HCT116 (cell line): ENCODE data around the gene WDR45. TPM values are rescaled to one million over a fixed set of nuclear protein-coding genes. Genes with fewer than 3 reads are reported as not detected.

Source experiments
- ATAC-seq: fragments of 200-7000 bp; cut with Tn5 transposase; 2 replicates; pipeline ENCODE4 v1.9.1; 2020; ENCODE audit warnings: mild to moderate bottlenecking, moderate library complexity
- BruUV-seq: library from RNA; stranded (reverse); fragments of 400-500 nt; replicated peaks from 2 replicates; lab custom pipeline; 2021; lab: Mats Ljungman, UMichigan
- CTCF ChIA-PET: fragments of 300-600 bp; sonication (Branson Sonifier 250); formaldehyde crosslinking; loops from one replicate; lab custom pipeline; 2021; ENCODE audit warnings: antibody characterized with exemption; lab: Charles Lee
- POLR2A ChIA-PET: fragments of 300-600, 350-600 bp; sonication (Branson Sonifier 250); formaldehyde crosslinking; loops from one replicate; lab custom pipeline; 2021; ENCODE audit warnings: antibody characterized with exemption; lab: Charles Lee
- RAD21 ChIA-PET, 2 experiments: fragments of 300-600 bp; sonication (Branson Sonifier 250); formaldehyde crosslinking; loops; one replicate each; lab custom pipeline; 2023; ENCODE audit warnings: low total read pairs in 2 of 2; ENCODE audit not compliant: uncharacterized antibody in 2 of 2, unreplicated experiment in 2 of 2, low non-redundant PET in 1 of 2; lab: Charles Lee
- DNase-seq: peaks from one replicate; pipeline ENCODE4 v3.0.0-alpha.2; 2010; ENCODE audit warnings: low read depth, low spot score
- H2AFZ ChIP-seq: fragments of 200-600 bp; shearing (Covaris generic), sonication (generic); 2 replicates; pipeline ENCODE4 v1.6.1; 2017; ENCODE audit warnings: low read depth, mixed run types, mixed read lengths, antibody characterized with exemption, low read length; ENCODE audit not compliant: poor library complexity, severe bottlenecking
- H3K27ac ChIP-seq: 2 replicates; pipeline ENCODE4 v1.5.1; 2012; ENCODE audit warnings: low read depth, low read length
- H3K27me3 ChIP-seq: fragments of 200-600 bp; sonication (generic); 2 replicates; pipeline ENCODE4 v1.6.1; 2016; ENCODE audit warnings: mixed run types, low read length, mixed read lengths; ENCODE audit not compliant: insufficient read depth
- H3K36me3 ChIP-seq, 2 experiments: fragments of 200-500 bp in 1 of 2; fragments of 200-600 bp in 1 of 2; sonication (Bioruptor generic) in 1 of 2; sonication (generic) in 1 of 2; 2 replicates each; pipeline versions ENCODE4 v1.5.1 to v1.6.1; 2014 to 2016; ENCODE audit warnings: low read length in 2 of 2, inconsistent platforms in 1 of 2, mixed read lengths in 1 of 2, mixed run types in 1 of 2; ENCODE audit not compliant: insufficient read depth in 2 of 2, control insufficient read depth in 1 of 2
- H3K4me1 ChIP-seq, 2 experiments: fragments of 200-600 bp in 1 of 2; sonication (generic) in 1 of 2; 2 replicates each; pipeline versions ENCODE4 v1.5.1 to v1.6.1; 2012 to 2017; ENCODE audit warnings: low read length in 2 of 2, inconsistent platforms in 1 of 2, mild to moderate bottlenecking in 1 of 2, mixed read lengths in 1 of 2, mixed run types in 1 of 2, moderate library complexity in 1 of 2; ENCODE audit not compliant: insufficient read depth in 2 of 2, control insufficient read depth in 1 of 2
- H3K4me2 ChIP-seq: fragments of 200-600 bp; sonication (generic); 2 replicates; pipeline ENCODE4 v1.6.1; 2017; ENCODE audit warnings: mixed run types, low read length, mixed read lengths
- H3K4me3 ChIP-seq, 2 experiments: fragments of 200-600 bp in 1 of 2; sonication (generic) in 1 of 2; replicated peaks in 1 of 2; 2 replicates each; pipeline ENCODE4 v1.5.1; 2011 to 2016; ENCODE audit warnings: low read length in 2 of 2, control low read depth in 1 of 2, low read depth in 1 of 2, mild to moderate bottlenecking in 1 of 2, mixed read lengths in 1 of 2, mixed run types in 1 of 2
- H3K79me2 ChIP-seq: fragments of 200-600 bp; sonication (generic); 2 replicates; pipeline ENCODE4 v1.6.1; 2017; ENCODE audit warnings: mild to moderate bottlenecking, mixed run types, low read length, moderate library complexity, mixed read lengths; ENCODE audit not compliant: insufficient read depth
- H3K9ac ChIP-seq: fragments of 200-600 bp; sonication (generic); 2 replicates; pipeline ENCODE4 v1.6.1; 2016; ENCODE audit warnings: low read length, mixed read lengths
- H3K9me2 ChIP-seq: fragments of 200-600 bp; sonication (generic), shearing (Covaris generic); 2 replicates; pipeline ENCODE4 v1.6.1; 2017; ENCODE audit warnings: mixed run types, mild to moderate bottlenecking, moderate library complexity; ENCODE audit not compliant: insufficient read depth
- H3K9me3 ChIP-seq, 2 experiments: fragments of 200-500 bp in 1 of 2; fragments of 200-600 bp in 1 of 2; sonication (Bioruptor generic) in 1 of 2; sonication (generic) in 1 of 2; 2 replicates each; pipeline ENCODE4 v1.6.1; 2014 to 2017; ENCODE audit warnings: low read length in 2 of 2, mixed read lengths in 2 of 2, inconsistent platforms in 1 of 2, low read depth in 1 of 2, mild to moderate bottlenecking in 1 of 2, mixed run types in 1 of 2, moderate library complexity in 1 of 2; ENCODE audit not compliant: control insufficient read depth in 1 of 2, insufficient read depth in 1 of 2
- H4K20me1 ChIP-seq: fragments of 200-600 bp; sonication (generic), shearing (Covaris generic); 2 replicates; pipeline ENCODE4 v1.6.1; 2017; ENCODE audit warnings: mixed run types, mild to moderate bottlenecking, moderate library complexity; ENCODE audit not compliant: insufficient read depth
- CEBPB ChIP-seq: IDR thresholded peaks from 2 replicates; pipeline ENCODE4 v1.6.1; 2012; ENCODE audit warnings: low read depth
- EGR1 ChIP-seq: IDR thresholded peaks from 2 replicates; pipeline ENCODE4 v1.6.1; 2012; ENCODE audit warnings: low read depth
- FOSL1 ChIP-seq: IDR thresholded peaks from 2 replicates; pipeline ENCODE4 v1.6.1; 2012; ENCODE audit warnings: low read depth
- POLR2AphosphoS5 ChIP-seq: IDR thresholded peaks from 2 replicates; pipeline ENCODE4 v1.6.1; 2011; ENCODE audit warnings: mild to moderate bottlenecking, low read depth, low read length, moderate library complexity
- SIN3A ChIP-seq: IDR thresholded peaks from 2 replicates; pipeline ENCODE4 v1.6.1; 2012; ENCODE audit warnings: low read depth
- SP1 ChIP-seq: IDR thresholded peaks from 2 replicates; pipeline ENCODE4 v1.6.1; 2012; ENCODE audit warnings: low read depth
- ZFX ChIP-seq: fragments of 450-650 bp; IDR thresholded peaks from 2 replicates; pipeline ENCODE4 v1.6.1; 2017
- ZNF274 ChIP-seq: fragments of 200-500 bp; sonication (Bioruptor generic); IDR thresholded peaks from 2 replicates; pipeline ENCODE4 v1.6.1; 2014; ENCODE audit warnings: mild to moderate bottlenecking, low read depth, low read length, inconsistent platforms
- intact Hi-C: fragments of 100-400 bp; cut with micrococcal nuclease; formaldehyde crosslinking; loops from 2 replicates; pipeline ENCODE4 v1.10.0; 2022
- total RNA-seq: library from RNA; stranded (reverse); gene quantifications from one replicate; pipeline ENCODE4 v1.2.1, GENCODE V29; 2021; ENCODE audit not compliant: unreplicated experiment
- TF ChIP-seq, protein P1 (sequence below), 3 experiments: fragments of 200-600 bp in 1 of 3; sonication (generic) in 1 of 3; IDR thresholded peaks in 2 of 3; conservative IDR thresholded peaks in 1 of 3; 2 replicates each; pipeline ENCODE4 v1.5.1; 2012 to 2017; ENCODE audit warnings: low read depth in 2 of 3, low read length in 2 of 3, antibody characterized with exemption in 1 of 3, borderline replicate concordance in 1 of 3, control low read depth in 1 of 3, mild to moderate bottlenecking in 1 of 3, mixed read lengths in 1 of 3, mixed run types in 1 of 3, moderate library complexity in 1 of 3; ENCODE audit not compliant: insufficient read depth in 1 of 3
- TF ChIP-seq, protein P2 (sequence below): IDR thresholded peaks from 2 replicates; pipeline ENCODE4 v1.6.1; 2012
- TF ChIP-seq, protein P3 (sequence below): IDR thresholded peaks from 2 replicates; pipeline ENCODE4 v1.6.1; 2011; ENCODE audit warnings: mild to moderate bottlenecking, low read length, moderate library complexity; ENCODE audit not compliant: insufficient replicate concordance; ENCODE audit errors: extremely low read depth

Gene WDR45
- total RNA-seq, 1 experiment from 2014 or later, result 41.7 TPM

DNA sequence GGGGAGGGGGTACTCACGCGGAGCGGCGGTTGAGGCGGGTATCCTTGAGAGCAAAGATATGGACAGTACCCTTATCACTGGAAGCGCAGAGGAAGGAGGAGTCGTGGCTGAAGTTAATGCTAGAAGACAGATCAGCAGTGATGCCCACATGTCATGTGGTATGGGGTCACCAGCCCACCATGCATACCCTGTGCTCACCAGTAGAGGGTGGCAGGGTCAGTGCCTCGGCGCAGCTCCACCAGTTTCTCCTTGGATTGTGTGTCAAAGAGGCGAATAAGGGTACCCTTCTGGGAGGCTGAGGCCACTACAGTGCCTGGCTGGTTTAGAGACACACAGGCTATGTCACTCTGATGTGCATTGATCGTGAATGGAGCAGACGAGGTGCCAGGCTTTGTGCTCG lies 4.3 kb downstream of the WDR45 start:
- Histone ChIP-seq H3K27me3 (no peaks in the 10 kb centered on the region), H3K9me3 (no peaks in the 10 kb centered on the region), H3K79me2 (no peaks in the 10 kb centered on the region), H3K4me1 (peaks cover 0 to 20% of the 10 kb centered on the region in 2 experiments; a peak in 2 of 4 replicates), H4K20me1 (no peaks in the 10 kb centered on the region), H3K4me2 (no peak overlapping the region), H3K9me2 (no peaks in the 10 kb centered on the region), H3K9ac (no peak overlapping the region), H3K36me3 (no peaks in the 10 kb centered on the region), H3K27ac (no peak overlapping the region), H3K4me3 (no peak overlapping the region), H2AFZ (no peak overlapping the region)
- intact Hi-C loops, result no loop called here
- DNase-seq (no peak), ATAC-seq (no peak)
- ChIA-PET POLR2A (no interaction called here), RAD21 (no interaction called here), CTCF (no interaction called here)
- no TSS peak for BruUV-seq
- TF ChIP-seq, protein P1, sequence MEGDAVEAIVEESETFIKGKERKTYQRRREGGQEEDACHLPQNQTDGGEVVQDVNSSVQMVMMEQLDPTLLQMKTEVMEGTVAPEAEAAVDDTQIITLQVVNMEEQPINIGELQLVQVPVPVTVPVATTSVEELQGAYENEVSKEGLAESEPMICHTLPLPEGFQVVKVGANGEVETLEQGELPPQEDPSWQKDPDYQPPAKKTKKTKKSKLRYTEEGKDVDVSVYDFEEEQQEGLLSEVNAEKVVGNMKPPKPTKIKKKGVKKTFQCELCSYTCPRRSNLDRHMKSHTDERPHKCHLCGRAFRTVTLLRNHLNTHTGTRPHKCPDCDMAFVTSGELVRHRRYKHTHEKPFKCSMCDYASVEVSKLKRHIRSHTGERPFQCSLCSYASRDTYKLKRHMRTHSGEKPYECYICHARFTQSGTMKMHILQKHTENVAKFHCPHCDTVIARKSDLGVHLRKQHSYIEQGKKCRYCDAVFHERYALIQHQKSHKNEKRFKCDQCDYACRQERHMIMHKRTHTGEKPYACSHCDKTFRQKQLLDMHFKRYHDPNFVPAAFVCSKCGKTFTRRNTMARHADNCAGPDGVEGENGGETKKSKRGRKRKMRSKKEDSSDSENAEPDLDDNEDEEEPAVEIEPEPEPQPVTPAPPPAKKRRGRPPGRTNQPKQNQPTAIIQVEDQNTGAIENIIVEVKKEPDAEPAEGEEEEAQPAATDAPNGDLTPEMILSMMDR (IDR thresholded peaks at IDR 0.05 in 2 of 3, conservative IDR thresholded peaks at IDR 0.05 in 1 of 3; ENCODE audit: borderline replicate concordance in 1 of 3, insufficient read depth in 1 of 3, low read depth in 2 of 3, low read length in 2 of 3), result no peak
- no peak for TF ChIP-seq SP1
- no peak for TF ChIP-seq ZNF274
- TF ChIP-seq CEBPB, result no peak
- no peak for TF ChIP-seq FOSL1
- no peak for TF ChIP-seq ZFX
- TF ChIP-seq EGR1, result no peak
- TF ChIP-seq, protein P2, sequence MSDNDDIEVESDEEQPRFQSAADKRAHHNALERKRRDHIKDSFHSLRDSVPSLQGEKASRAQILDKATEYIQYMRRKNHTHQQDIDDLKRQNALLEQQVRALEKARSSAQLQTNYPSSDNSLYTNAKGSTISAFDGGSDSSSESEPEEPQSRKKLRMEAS, result no peak
- TF ChIP-seq POLR2AphosphoS5, result no peak
- no peak for TF ChIP-seq SIN3A
- TF ChIP-seq, protein P3, sequence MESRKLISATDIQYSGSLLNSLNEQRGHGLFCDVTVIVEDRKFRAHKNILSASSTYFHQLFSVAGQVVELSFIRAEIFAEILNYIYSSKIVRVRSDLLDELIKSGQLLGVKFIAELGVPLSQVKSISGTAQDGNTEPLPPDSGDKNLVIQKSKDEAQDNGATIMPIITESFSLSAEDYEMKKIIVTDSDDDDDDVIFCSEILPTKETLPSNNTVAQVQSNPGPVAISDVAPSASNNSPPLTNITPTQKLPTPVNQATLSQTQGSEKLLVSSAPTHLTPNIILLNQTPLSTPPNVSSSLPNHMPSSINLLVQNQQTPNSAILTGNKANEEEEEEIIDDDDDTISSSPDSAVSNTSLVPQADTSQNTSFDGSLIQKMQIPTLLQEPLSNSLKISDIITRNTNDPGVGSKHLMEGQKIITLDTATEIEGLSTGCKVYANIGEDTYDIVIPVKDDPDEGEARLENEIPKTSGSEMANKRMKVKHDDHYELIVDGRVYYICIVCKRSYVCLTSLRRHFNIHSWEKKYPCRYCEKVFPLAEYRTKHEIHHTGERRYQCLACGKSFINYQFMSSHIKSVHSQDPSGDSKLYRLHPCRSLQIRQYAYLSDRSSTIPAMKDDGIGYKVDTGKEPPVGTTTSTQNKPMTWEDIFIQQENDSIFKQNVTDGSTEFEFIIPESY, result no peak
